Measurements from ENCODE around the gene ASIC2.

- TF ChIP-seq ZBTB26 (CRISPR knock-in tag; IDR thresholded peaks at IDR 0.05) (no peak), ZNF395 (CRISPR knock-in tag; IDR thresholded peaks at IDR 0.05) (no peak), SMC3 (conservative IDR thresholded peaks at IDR 0.05; ENCODE audit: insufficient read depth, low read depth, low read length) (no peak), ETV5 (CRISPR knock-in tag; IDR thresholded peaks at IDR 0.05; ENCODE audit: low read depth) (no peak), TEAD1 (CRISPR knock-in tag; IDR thresholded peaks at IDR 0.05) (no peak), ZNF121 (CRISPR knock-in tag; conservative IDR thresholded peaks at IDR 0.05) (no peak), ZHX1 (conservative IDR thresholded peaks at IDR 0.05; ENCODE audit: low read length) (no peak)
Observed at GRCh38 chr17:33300241-33300640, 7.1 kb upstream of the ASIC2 start.
